Measurements from ENCODE around the gene KCNMB3. TPM values are rescaled to one million over a fixed set of nuclear protein-coding genes. Genes with fewer than 3 reads are reported as not detected.
"Not testable (repeated sequence)": the region's sequence is repeated elsewhere in the genome, so short reads cannot be mapped to it uniquely, and the experiment has no call there.

Gene KCNMB3
- total RNA-seq, 2 donors from 2014 or later: 0.40 to 0.69 TPM

GRCh38 chr3:179274434-179274833 is 23.5 kb upstream of the KCNMB3 start:
- H3K27ac Mint-ChIP-seq; H3K36me3 Mint-ChIP-seq (ENCODE audit: low read depth); H3K9me3 Mint-ChIP-seq; ATAC-seq (replicated peaks); H3K4me1 Mint-ChIP-seq; H3K4me3 Mint-ChIP-seq: not testable (repeated sequence)
- H3K27me3 Mint-ChIP-seq: peaks cover 14% of the 10 kb centered on the region

GRCh38 chr3:179272385-179272784 is 21.5 kb upstream of the KCNMB3 start:
- Mint-ChIP-seq H3K9me3 (no peaks in the 10 kb centered on the region), H3K4me3 (no peak overlapping the region), H3K36me3 (ENCODE audit: low read depth) (no peaks in the 10 kb centered on the region), H3K27ac (no peak overlapping the region), H3K27me3 (peaks cover 15% of the 10 kb centered on the region), H3K4me1 (no peaks in the 10 kb centered on the region)
- ATAC-seq (replicated peaks): no peak

GRCh38 chr3:179269152-179269707 is 18.3 kb upstream of the KCNMB3 start:
- Mint-ChIP-seq H3K27me3 (peaks cover 5% of the 10 kb centered on the region), H3K4me1 (no peaks in the 10 kb centered on the region), H3K4me3 (no peak overlapping the region), H3K9me3 (no peaks in the 10 kb centered on the region), H3K36me3 (ENCODE audit: low read depth) (no peaks in the 10 kb centered on the region), H3K27ac (no peak overlapping the region)
- no peak for ATAC-seq (replicated peaks)

- Mint-ChIP-seq H3K4me1 (no peaks in the 10 kb centered on the region), H3K36me3 (ENCODE audit: low read depth) (no peaks in the 10 kb centered on the region), H3K4me3 (no peak overlapping the region), H3K27me3 (peaks cover 5% of the 10 kb centered on the region), H3K9me3 (no peaks in the 10 kb centered on the region), H3K27ac (no peak overlapping the region)
- ATAC-seq (replicated peaks): no peak
Measured at GRCh38 chr3:179268400-179269051, 17.6 kb upstream of the KCNMB3 start.

GRCh38 chr3:179266701-179267211 is 15.8 kb upstream of the KCNMB3 start:
- no peak overlapping the region for H3K27ac Mint-ChIP-seq

GRCh38 chr3:179265875-179266274 is 15.0 kb upstream of the KCNMB3 start:
- ATAC-seq (replicated peaks): peak; percentile 44
- peaks cover under 1% of the 10 kb centered on the region for H3K4me1 Mint-ChIP-seq

More at GRCh38 chr3:179266701-179267211, 15.8 kb upstream of the KCNMB3 start:
- Mint-ChIP-seq H3K4me1 (no peaks in the 10 kb centered on the region), H3K9me3 (no peaks in the 10 kb centered on the region), H3K27me3 (peaks cover 5% of the 10 kb centered on the region), H3K36me3 (ENCODE audit: low read depth) (no peaks in the 10 kb centered on the region), H3K4me3 (no peak overlapping the region)
- no peak for ATAC-seq (replicated peaks)

GRCh38 chr3:179265092-179265491 is 14.2 kb upstream of the KCNMB3 start:
- H3K4me1 Mint-ChIP-seq: peaks cover 7% of the 10 kb centered on the region
- H3K9me3 Mint-ChIP-seq: peaks cover 4% of the 10 kb centered on the region
- H3K4me3 Mint-ChIP-seq: no peak overlapping the region
- H3K36me3 Mint-ChIP-seq (ENCODE audit: low read depth): no peaks in the 10 kb centered on the region
- H3K27ac Mint-ChIP-seq: no peak overlapping the region
- H3K27me3 Mint-ChIP-seq: peaks cover 5% of the 10 kb centered on the region
- no peak for ATAC-seq (replicated peaks)

More at GRCh38 chr3:179265875-179266274, 15.0 kb upstream of the KCNMB3 start:
- no peaks in the 10 kb centered on the region for H3K36me3 Mint-ChIP-seq (ENCODE audit: low read depth)
- no peak overlapping the region for H3K4me3 Mint-ChIP-seq
- no peaks in the 10 kb centered on the region for H3K9me3 Mint-ChIP-seq
- peaks cover 5% of the 10 kb centered on the region for H3K27me3 Mint-ChIP-seq
- H3K27ac Mint-ChIP-seq: no peak overlapping the region

GRCh38 chr3:179264449-179264848 is 13.5 kb upstream of the KCNMB3 start:
- Mint-ChIP-seq H3K27me3 (peaks cover 5% of the 10 kb centered on the region), H3K36me3 (ENCODE audit: low read depth) (no peaks in the 10 kb centered on the region), H3K27ac (no peak overlapping the region), H3K4me1 (peaks cover 13% of the 10 kb centered on the region), H3K4me3 (no peak overlapping the region), H3K9me3 (peaks cover 9% of the 10 kb centered on the region)
- no peak for ATAC-seq (replicated peaks)

- ATAC-seq (replicated peaks): no peak
- H3K27ac Mint-ChIP-seq: no peak overlapping the region
- H3K36me3 Mint-ChIP-seq (ENCODE audit: low read depth): no peaks in the 10 kb centered on the region
- no peak overlapping the region for H3K4me3 Mint-ChIP-seq
- peaks cover 18% of the 10 kb centered on the region for H3K4me1 Mint-ChIP-seq
- peaks cover 9% of the 10 kb centered on the region for H3K9me3 Mint-ChIP-seq
- peaks cover under 1% of the 10 kb centered on the region for H3K27me3 Mint-ChIP-seq
Measured at GRCh38 chr3:179263134-179263533, 12.2 kb upstream of the KCNMB3 start.

GRCh38 chr3:179260949-179261765 is 10.2 kb upstream of the KCNMB3 start:
- Mint-ChIP-seq H3K36me3 (ENCODE audit: low read depth) (no peaks in the 10 kb centered on the region), H3K27ac (no peak overlapping the region), H3K27me3 (no peaks in the 10 kb centered on the region), H3K4me1 (peaks cover 18% of the 10 kb centered on the region), H3K9me3 (peaks cover 9% of the 10 kb centered on the region), H3K4me3 (peak overlapping the region; percentile 67)
- ATAC-seq (replicated peaks): peak; percentile 89

GRCh38 chr3:179259959-179260756 is 9.2 kb upstream of the KCNMB3 start:
- H3K4me3 Mint-ChIP-seq: peak overlapping the region; percentile 67
- not testable (repeated sequence) for H3K27me3 Mint-ChIP-seq; H3K9me3 Mint-ChIP-seq; H3K27ac Mint-ChIP-seq; H3K36me3 Mint-ChIP-seq (ENCODE audit: low read depth)
- peaks cover 18% of the 10 kb centered on the region for H3K4me1 Mint-ChIP-seq
- ATAC-seq (replicated peaks): peak; percentile 65

GRCh38 chr3:179258820-179259219 is 7.9 kb upstream of the KCNMB3 start:
- peaks cover 9% of the 10 kb centered on the region for H3K9me3 Mint-ChIP-seq
- no peak overlapping the region for H3K27ac Mint-ChIP-seq
- ATAC-seq (replicated peaks): no peak

GRCh38 chr3:179257742-179258141 is 6.8 kb upstream of the KCNMB3 start:
- peaks cover 18% of the 10 kb centered on the region for H3K4me1 Mint-ChIP-seq
- not testable (repeated sequence) for H3K27ac Mint-ChIP-seq; ATAC-seq (replicated peaks); H3K27me3 Mint-ChIP-seq; H3K9me3 Mint-ChIP-seq; H3K36me3 Mint-ChIP-seq (ENCODE audit: low read depth); H3K4me3 Mint-ChIP-seq

More at GRCh38 chr3:179258820-179259219, 7.9 kb upstream of the KCNMB3 start:
- H3K4me3 Mint-ChIP-seq: no peak overlapping the region
- H3K27me3 Mint-ChIP-seq: no peaks in the 10 kb centered on the region
- peaks cover 18% of the 10 kb centered on the region for H3K4me1 Mint-ChIP-seq
- H3K36me3 Mint-ChIP-seq (ENCODE audit: low read depth): no peaks in the 10 kb centered on the region

- no peak for ATAC-seq (replicated peaks)
- H3K36me3 Mint-ChIP-seq (ENCODE audit: low read depth): no peaks in the 10 kb centered on the region
- no peak overlapping the region for H3K4me3 Mint-ChIP-seq
- H3K4me1 Mint-ChIP-seq: peaks cover 18% of the 10 kb centered on the region
- H3K27ac Mint-ChIP-seq: no peak overlapping the region
- H3K27me3 Mint-ChIP-seq: no peaks in the 10 kb centered on the region
- H3K9me3 Mint-ChIP-seq: peaks cover 9% of the 10 kb centered on the region
Measured at GRCh38 chr3:179256813-179257212, 5.9 kb upstream of the KCNMB3 start.

Measured in activated T-helper 17 cell treated with anti-CD3 and anti-CD28 coated beads, Interleukin-2, amount 50 U/mL, for 72 hours (primary cell).